Adrenal gland (tissue), 5 donors: Measurements from ENCODE around the gene MRPL50.
A peak's percentile ranks its signal among the peaks of the same experiment; 100 is the strongest.

Experiments
- POLR2A ChIP-seq, 2 donors: fragments of 450-650 bp; IDR thresholded peaks; one replicate each; pipeline ENCODE4 v1.6.1; 2017; ENCODE audit warnings: antibody characterized with exemption in 2 of 2, mild to moderate bottlenecking in 2 of 2, moderate library complexity in 1 of 2
- TF ChIP-seq, protein P1 (sequence below), 6 experiments: fragments of 450-650 bp in 4 of 6; fragments of 200-600 bp in 2 of 6; sonication (generic) in 1 of 6; IDR thresholded peaks; 1 replicate in 5 of 6; 2 replicates in 1 of 6; pipeline versions ENCODE4 v1.5.1 to v1.8.0; 2016 to 2021; ENCODE audit warnings: antibody characterized with exemption in 6 of 6, mild to moderate bottlenecking in 2 of 6, moderate library complexity in 1 of 6
- donor health status: DM: no; HTN: no; CAD: no.

DNA sequence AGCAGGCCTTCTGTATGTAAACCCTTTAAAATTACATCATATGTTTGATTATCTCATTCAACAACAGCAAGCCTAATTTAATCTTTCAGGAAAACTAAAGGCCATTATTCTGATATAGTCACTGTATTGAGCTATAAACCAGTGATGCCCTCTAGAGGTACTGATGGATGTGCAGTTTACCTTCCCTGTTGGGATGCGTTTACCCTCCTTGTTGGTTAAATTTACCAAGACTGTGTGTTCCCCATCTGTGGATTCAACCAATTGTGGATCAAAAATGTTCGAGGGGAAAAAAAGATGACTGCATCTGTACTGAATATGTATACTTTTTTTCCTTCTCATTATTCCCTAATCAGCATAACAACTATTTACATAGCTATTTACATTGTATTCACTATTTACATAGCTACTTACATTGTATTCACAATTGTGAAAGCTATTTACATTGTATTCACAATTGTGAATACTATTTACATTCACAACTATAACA is 9.9 kb downstream of the MRPL50 start:
- TF ChIP-seq, protein P1, sequence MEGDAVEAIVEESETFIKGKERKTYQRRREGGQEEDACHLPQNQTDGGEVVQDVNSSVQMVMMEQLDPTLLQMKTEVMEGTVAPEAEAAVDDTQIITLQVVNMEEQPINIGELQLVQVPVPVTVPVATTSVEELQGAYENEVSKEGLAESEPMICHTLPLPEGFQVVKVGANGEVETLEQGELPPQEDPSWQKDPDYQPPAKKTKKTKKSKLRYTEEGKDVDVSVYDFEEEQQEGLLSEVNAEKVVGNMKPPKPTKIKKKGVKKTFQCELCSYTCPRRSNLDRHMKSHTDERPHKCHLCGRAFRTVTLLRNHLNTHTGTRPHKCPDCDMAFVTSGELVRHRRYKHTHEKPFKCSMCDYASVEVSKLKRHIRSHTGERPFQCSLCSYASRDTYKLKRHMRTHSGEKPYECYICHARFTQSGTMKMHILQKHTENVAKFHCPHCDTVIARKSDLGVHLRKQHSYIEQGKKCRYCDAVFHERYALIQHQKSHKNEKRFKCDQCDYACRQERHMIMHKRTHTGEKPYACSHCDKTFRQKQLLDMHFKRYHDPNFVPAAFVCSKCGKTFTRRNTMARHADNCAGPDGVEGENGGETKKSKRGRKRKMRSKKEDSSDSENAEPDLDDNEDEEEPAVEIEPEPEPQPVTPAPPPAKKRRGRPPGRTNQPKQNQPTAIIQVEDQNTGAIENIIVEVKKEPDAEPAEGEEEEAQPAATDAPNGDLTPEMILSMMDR (IDR thresholded peaks at IDR 0.05), result peak in 1 of 6 experiments; percentile 2
- no peak for TF ChIP-seq POLR2A (IDR thresholded peaks at IDR 0.05)
